A673 (cell line): ENCODE measurements around the gene LRRC8B. TPM values are rescaled to one million over a fixed set of nuclear protein-coding genes. Genes with fewer than 3 reads are reported as not detected.

ENCODE experiments used
- BruUV-seq: library from RNA; stranded (reverse); fragments of 400-500 nt; replicated peaks from 2 replicates; lab custom pipeline; 2021; lab: Mats Ljungman, UMichigan
- CTCF ChIA-PET: fragments of 300-600 bp; sonication (Branson Sonifier 250); formaldehyde crosslinking; loops from one replicate; lab custom pipeline; 2022; ENCODE audit warnings: antibody characterized with exemption; lab: Charles Lee
- POLR2A ChIA-PET: fragments of 300-600 bp; sonication (Branson Sonifier 250); formaldehyde crosslinking; loops from one replicate; lab custom pipeline; 2022; ENCODE audit warnings: antibody characterized with exemption; ENCODE audit not compliant: low non-redundant PET; lab: Charles Lee
- DNase-seq: peaks from one replicate; pipeline ENCODE4 v3.0.0-alpha.2; 2015; ENCODE audit warnings: low spot score
- H3K27ac ChIP-seq: fragments of 200-600 bp; sonication (generic); 2 replicates; pipeline ENCODE4 v1.5.1; 2016; ENCODE audit warnings: mixed run types, low read depth, mild to moderate bottlenecking, mixed read lengths, antibody characterized with exemption, low read length; ENCODE audit not compliant: poor library complexity, severe bottlenecking
- H3K27me3 ChIP-seq: fragments of 200-600 bp; sonication (generic); replicated peaks from 2 replicates; pipeline ENCODE4 v1.6.1; 2017; ENCODE audit warnings: mixed run types, low read depth, mild to moderate bottlenecking, mixed read lengths, antibody characterized with exemption, low read length; ENCODE audit not compliant: insufficient read depth, poor library complexity
- H3K36me3 ChIP-seq: fragments of 200-600 bp; sonication (generic); 2 replicates; pipeline ENCODE4 v1.6.1; 2016; ENCODE audit warnings: mixed run types, mild to moderate bottlenecking, mixed read lengths, antibody characterized with exemption, low read length; ENCODE audit not compliant: insufficient read depth, poor library complexity, severe bottlenecking
- H3K4me1 ChIP-seq: fragments of 200-600 bp; sonication (generic); 2 replicates; pipeline ENCODE4 v1.6.1; 2017; ENCODE audit warnings: mixed run types, mild to moderate bottlenecking, mixed read lengths, antibody characterized with exemption, low read length; ENCODE audit not compliant: insufficient read depth, poor library complexity, severe bottlenecking
- H3K4me3 ChIP-seq: fragments of 200-600 bp; sonication (generic); 2 replicates; pipeline ENCODE4 v1.5.1; 2016; ENCODE audit warnings: low read depth, mixed run types, mild to moderate bottlenecking, mixed read lengths, low read length; ENCODE audit not compliant: poor library complexity, severe bottlenecking
- H3K9me3 ChIP-seq: fragments of 200-600 bp; sonication (generic); 2 replicates; pipeline ENCODE4 v1.6.1; 2016; ENCODE audit warnings: mixed run types, low read depth, mild to moderate bottlenecking, mixed read lengths, antibody characterized with exemption, low read length; ENCODE audit not compliant: poor library complexity, severe bottlenecking
- CTCF ChIP-seq: fragments of 300-800, 200-600 bp; sonication (generic); conservative IDR thresholded peaks from 2 replicates; pipeline ENCODE4 v1.5.1; 2017; ENCODE audit warnings: low read depth, mild to moderate bottlenecking, antibody characterized with exemption, low read length, moderate library complexity, mixed read lengths
- EZH2 ChIP-seq: fragments of 200-600 bp; sonication (generic); IDR thresholded peaks from 2 replicates; pipeline ENCODE4 v1.6.1; 2017; ENCODE audit warnings: borderline replicate concordance, low read depth, mild to moderate bottlenecking, mixed read lengths, antibody characterized with exemption, low read length; ENCODE audit not compliant: poor library complexity, severe bottlenecking
- intact Hi-C: fragments of 100-400 bp; cut with micrococcal nuclease; formaldehyde crosslinking; loops from one replicate; pipeline ENCODE4 v1.10.0; 2022; ENCODE audit not compliant: unreplicated experiment
- total RNA-seq: library from RNA; stranded (reverse); gene quantifications from 2 replicates; pipeline ENCODE4 v1.2.3, GENCODE V29; 2021

LRRC8B gene
- total RNA-seq, 1 experiment from 2014 or later, result 18.9 TPM

- Histone ChIP-seq H3K4me1 (peaks cover 34% of the 10 kb centered on the region), H3K4me3 (no peak overlapping the region), H3K27ac (peak overlapping the region; percentile 14), H3K27me3 (no peaks in the 10 kb centered on the region), H3K9me3 (no peaks in the 10 kb centered on the region), H3K36me3 (no peaks in the 10 kb centered on the region)
- TF ChIP-seq CTCF (no peak), EZH2 (no peak)
- intact Hi-C loops, result no loop called here
- ChIA-PET CTCF (no interaction called here), POLR2A (no interaction called here)
- DNase-seq, result no peak
- BruUV-seq, result no TSS peak
Observed at GRCh38 chr1:89553157-89553556, 28.5 kb downstream of the LRRC8B start.

GRCh38 chr1:89555550-89555949 is 30.9 kb downstream of the LRRC8B start:
- peaks cover 23% of the 10 kb centered on the region for H3K4me1 ChIP-seq
- ChIA-PET CTCF (no interaction called here), POLR2A (no interaction called here)
- intact Hi-C loops, result no loop called here
- no TSS peak for BruUV-seq
- H3K9me3 ChIP-seq, result no peaks in the 10 kb centered on the region
- no peak overlapping the region for H3K4me3 ChIP-seq
- no peaks in the 10 kb centered on the region for H3K27me3 ChIP-seq
- DNase-seq, result no peak
- no peak overlapping the region for H3K27ac ChIP-seq
- TF ChIP-seq CTCF (no peak), EZH2 (no peak)
- H3K36me3 ChIP-seq, result no peaks in the 10 kb centered on the region

GRCh38 chr1:89556726-89557444 is 32.3 kb downstream of the LRRC8B start:
- CTCF ChIA-PET, result no interaction called here
- H3K27ac ChIP-seq, result no peak overlapping the region
- TF ChIP-seq EZH2 (no peak), CTCF (no peak)
- no peak overlapping the region for H3K4me3 ChIP-seq
- no peak for DNase-seq
- POLR2A ChIA-PET, result no interaction called here
- no peaks in the 10 kb centered on the region for H3K9me3 ChIP-seq
- intact Hi-C loops, result no loop called here
- H3K36me3 ChIP-seq, result no peaks in the 10 kb centered on the region
- BruUV-seq, result no TSS peak
- H3K4me1 ChIP-seq, result peaks cover 23% of the 10 kb centered on the region
- H3K27me3 ChIP-seq, result no peaks in the 10 kb centered on the region
